GM19025 (cell line): Measurements from ENCODE around the gene PFKFB3.
"Not testable (repeated sequence)": the region's sequence is repeated elsewhere in the genome, so short reads cannot be mapped to it uniquely, and the experiment has no call there.

Source experiments
- ATAC-seq: cut with Tn5 transposase; IDR thresholded peaks from one replicate; pipeline ENCODE4 v1.9.1; 2021; ENCODE audit warnings: mild to moderate bottlenecking, low read depth, moderate library complexity; ENCODE audit not compliant: unreplicated experiment

The PFKFB3 gene

DNA sequence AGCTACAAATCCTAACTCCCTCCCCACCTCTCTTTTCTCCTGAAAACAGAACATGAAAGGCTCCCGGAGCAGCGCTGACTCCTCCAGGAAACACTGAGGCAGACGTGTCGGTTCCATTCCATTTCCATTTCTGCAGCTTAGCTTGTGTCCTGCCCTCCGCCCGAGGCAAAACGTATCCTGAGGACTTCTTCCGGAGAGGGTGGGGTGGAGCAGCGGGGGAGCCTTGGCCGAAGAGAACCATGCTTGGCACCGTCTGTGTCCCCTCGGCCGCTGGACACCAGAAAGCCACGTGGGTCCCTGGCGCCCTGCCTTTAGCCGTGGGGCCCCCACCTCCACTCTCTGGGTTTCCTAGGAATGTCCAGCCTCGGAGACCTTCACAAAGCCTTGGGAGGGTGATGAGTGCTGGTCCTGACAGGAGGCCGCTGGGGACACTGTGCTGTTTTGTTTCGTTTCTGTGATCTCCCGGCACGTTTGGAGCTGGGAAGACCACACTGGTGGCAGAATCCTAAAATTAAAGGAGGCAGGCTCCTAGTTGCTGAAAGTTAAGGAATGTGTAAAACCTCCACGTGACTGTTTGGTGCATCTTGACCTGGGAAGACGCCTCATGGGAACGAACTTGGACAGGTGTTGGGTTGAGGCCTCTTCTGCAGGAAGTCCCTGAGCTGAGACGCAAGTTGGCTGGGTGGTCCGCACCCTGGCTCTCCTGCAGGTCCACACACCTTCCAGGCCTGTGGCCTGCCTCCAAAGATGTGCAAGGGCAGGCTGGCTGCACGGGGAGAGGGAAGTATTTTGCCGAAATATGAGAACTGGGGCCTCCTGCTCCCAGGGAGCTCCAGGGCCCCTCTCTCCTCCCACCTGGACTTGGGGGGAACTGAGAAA is 30.4 kb downstream of the PFKFB3 start:
- ATAC-seq: no peak

DNA sequence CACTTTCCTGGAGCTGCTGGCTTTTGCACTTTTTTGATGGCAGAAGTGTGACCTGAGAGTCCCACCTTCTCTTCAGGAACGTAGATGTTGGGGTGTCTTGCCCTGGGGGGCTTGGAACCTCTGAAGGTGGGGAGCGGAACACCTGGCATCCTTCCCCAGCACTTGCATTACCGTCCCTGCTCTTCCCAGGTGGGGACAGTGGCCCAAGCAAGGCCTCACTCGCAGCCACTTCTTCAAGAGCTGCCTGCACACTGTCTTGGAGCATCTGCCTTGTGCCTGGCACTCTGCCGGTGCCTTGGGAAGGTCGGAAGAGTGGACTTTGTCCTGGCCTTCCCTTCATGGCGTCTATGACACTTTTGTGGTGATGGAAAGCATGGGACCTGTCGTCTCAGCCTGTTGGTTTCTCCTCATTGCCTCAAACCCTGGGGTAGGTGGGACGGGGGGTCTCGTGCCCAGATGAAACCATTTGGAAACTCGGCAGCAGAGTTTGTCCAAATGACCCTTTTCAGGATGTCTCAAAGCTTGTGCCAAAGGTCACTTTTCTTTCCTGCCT is 31.1 kb downstream of the PFKFB3 start:
- no peak for ATAC-seq

DNA sequence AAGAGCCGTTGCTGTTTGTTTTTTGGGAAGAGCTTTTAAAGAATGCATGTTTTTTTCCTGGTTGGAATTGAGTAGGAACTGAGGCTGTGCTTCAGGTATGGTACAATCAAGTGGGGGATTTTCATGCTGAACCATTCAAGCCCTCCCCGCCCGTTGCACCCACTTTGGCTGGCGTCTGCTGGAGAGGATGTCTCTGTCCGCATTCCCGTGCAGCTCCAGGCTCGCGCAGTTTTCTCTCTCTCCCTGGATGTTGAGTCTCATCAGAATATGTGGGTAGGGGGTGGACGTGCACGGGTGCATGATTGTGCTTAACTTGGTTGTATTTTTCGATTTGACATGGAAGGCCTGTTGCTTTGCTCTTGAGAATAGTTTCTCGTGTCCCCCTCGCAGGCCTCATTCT is 31.6 kb downstream of the PFKFB3 start:
- ATAC-seq: no peak

DNA sequence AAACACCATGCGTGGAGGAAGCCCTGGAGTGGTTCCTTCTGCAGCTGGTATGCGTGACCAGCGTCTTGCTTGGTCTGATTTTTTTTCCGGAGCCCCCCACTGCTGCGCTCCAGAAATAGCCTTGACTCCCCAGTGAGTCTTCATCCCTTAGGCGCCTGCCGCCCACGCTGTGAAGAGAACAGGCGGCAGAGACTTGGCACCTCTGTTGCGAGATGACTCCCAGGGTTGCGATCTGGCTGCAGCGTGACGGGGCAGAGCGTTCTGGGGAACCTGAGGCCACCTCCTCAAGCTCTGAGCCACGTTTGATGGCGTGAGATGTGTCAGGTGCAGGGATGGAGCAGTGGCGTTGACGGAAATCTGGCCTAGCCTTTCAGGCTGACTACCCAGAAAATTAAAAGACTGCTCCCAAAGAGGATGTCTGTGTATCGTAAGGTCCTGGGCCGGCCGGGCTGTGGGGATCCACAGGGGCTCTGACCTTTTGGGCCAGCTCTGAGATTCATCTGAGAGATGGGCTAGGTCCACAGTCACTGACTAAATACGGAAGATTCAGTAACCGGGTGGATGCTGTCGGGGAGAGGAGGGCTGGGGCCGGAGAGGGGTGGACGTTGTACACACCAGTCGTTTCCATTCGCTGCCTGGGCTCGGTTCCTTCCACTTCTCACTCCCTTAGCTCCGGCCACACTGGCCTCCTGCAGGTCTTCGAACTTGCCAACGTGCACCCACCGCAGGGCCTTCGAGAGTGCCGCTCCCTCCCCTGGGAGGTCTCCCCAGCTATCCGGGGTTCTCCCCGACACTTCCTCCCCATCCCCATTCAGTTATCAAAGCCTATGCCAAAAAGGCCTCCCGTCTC is 33.8 kb downstream of the PFKFB3 start:
- ATAC-seq: no peak

DNA sequence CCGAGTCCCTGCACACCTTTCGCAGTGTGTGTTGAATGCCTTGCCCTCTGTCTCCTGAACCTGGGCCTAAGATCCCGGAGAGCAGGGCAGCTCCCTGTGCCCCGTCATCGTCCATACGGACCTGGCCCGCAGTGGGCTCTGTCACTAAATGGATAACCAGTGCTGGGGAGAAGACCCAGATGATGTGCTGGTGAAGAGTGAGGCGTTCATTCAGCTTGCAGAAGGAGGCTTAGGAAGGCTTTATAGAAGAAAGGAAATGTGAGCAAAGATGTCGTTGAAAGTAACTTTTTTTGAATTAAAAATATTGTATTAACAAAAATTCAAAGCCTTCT is 34.4 kb downstream of the PFKFB3 start:
- no peak for ATAC-seq

DNA sequence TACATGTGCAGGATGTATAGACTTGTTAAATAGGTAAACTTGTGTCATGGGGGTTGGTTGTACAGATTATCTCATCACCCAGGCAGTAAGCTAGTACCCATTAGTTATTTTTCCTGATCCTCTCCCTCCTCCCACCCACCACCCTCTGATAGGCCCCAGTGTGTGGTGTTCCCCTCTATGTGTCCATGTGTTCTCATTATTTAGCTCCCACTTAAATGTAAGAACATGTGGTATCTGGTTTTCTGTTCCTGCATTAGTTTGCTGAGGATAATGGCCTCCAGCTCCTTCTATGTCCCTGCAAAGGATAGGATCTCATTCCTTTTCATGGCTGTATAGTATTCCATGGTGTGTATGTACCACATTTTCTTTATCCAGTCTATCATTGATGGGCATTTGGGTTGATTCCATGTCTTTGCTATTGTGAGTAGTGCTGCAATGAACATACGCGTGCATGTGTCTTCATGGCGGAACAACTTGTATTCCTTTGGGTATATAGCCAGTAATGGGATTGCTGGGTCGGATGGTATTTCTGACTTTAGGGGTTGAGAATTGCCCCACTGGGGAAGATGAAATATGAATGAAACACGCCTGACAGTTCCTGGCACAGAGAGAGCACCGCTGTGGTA is 36.0 kb downstream of the PFKFB3 start:
- not testable (repeated sequence) for ATAC-seq

DNA sequence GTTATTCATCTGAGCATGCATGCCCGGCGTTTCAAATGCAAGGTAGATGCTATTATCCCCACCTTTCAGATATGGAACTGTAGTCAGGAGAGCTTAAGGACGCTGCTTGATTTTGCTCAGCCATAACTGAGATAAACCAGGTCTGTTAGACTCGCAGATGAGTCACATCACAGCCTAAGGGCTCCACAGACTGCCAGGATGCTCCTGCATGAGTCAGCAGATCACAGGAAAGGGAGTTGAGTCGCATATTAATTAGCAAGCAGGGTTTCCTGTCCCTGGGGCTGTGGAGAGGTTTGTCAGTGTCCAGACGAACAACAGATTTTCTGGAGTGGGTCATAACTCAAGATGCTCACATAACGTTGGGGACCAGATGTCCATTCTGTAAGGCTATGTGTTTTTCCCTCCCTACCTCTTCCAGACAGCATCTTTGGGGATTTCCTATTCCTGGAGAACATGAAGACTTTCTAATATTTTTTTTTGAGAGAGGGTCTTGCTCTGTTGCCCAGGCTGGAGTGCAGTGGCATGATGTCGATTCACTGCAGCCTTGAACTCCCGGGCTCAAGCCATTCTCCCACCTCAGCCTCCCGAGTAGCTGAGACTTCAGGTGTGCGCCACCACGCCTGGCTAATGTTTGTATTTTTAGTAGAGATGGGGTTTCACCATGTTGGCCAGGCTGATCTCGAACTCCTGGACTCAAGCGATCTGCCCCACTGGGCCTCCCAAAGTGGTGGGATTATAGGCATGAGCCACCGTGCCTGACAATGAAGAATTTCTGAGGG is 36.7 kb downstream of the PFKFB3 start:
- ATAC-seq: no peak

DNA sequence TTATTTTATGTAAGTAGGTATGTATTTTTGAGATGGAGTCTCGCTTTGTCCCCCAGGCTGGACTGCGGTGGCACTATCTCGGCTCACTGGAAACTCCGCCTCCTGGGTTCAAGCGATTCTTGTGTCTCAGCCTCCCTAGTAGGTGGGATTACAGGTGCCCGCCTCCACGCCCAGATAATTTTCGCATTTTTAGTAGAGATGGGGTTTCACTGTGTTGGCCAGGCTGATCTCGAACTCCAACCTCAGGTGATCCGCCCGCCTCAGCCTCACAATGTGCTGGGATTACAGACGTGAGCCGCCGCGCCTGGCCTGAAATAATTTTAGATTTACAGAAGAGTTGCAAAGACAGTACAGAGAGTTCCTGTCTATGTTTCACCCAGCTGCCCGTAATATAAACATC is 37.5 kb downstream of the PFKFB3 start:
- no peak for ATAC-seq

DNA sequence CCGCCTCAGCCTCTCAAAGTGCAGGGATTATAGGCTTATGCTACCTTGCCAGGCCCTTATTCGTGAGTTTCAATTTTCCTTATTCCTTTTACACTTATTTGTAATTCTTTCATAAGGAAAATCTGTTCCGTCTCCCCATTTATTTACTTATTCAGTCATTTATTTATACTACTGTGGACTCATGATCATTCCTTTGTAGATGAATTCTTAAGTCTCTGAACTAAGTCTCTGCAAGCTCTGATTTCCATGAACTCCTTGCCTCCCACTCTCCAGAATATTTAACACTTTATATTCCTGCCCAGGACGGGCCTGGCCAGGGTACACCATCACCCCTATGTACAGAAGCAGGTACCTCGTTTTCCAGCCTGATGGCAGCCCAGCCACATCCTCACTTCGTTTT is 39.4 kb downstream of the PFKFB3 start:
- no peak for ATAC-seq

DNA sequence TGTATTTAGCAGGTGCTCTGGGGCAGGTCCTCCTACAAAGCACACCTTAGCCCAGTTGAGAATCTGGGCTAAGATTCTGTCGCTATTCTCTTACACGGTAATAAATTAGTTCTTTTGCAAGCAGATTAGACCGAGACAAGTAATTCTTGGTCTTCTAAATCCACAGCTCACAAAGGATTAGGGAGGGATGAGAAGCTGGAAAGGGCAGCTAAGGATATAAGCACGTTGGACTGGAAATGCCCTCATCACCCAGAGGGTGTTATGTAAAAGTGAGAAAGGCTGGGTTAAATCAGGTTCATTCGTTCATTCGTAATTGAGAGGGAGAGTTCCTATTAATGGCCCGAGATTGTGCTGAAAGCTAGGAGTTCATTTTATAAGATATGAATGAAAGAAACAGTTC is 41.8 kb downstream of the PFKFB3 start:
- ATAC-seq: no peak

DNA sequence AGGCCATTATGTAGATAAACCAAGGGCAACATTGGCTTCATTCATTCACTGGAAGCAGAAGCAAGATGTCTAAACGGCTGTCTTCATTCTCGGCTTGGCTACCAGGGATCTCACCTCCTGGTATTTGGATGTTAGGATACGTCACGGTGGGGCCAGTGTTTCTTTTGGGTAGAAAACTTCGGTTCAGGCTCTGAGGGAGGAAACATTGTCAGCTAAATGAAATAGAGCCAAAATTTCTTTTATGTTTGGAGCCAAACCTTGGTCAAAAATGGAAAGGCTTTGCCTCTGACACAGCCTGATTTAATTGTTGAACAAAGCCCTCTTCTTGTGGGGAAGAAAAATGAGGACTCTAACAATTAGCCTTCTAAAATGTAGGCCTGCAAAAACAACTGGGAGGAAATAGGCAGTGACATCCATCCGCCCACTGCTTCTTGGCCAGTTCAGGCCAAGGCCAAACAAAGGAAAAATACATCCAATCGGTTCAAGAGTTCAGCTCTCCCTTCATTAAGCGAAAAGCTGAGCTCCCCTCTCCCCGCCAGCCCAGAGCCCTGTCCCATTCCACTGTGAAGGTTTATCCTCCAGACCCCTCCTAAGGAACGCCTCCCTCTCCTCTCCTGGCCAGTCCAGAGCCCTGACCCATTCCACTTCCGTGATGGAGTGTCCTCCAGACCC is 44.4 kb downstream of the PFKFB3 start:
- ATAC-seq: no peak

DNA sequence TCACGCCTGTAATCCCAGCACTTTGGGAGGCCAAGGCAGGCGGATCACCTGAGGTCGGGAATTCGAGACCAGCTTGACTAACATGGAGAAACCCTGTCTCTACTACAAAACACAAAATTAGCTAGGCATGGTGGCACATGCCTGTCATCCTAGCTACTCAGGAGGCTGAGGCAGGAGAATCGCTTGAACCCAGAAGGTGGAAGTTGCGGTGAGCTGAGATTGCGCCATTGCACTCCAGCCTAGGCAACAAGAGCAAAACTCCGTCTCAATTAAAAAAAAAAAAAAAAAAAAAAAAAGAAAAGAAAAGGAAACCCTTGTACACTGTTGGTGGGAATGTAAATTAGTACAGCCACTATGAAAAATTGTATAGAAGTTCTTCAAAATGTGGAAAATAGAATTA is 46.2 kb downstream of the PFKFB3 start:
- not testable (repeated sequence) for ATAC-seq

DNA sequence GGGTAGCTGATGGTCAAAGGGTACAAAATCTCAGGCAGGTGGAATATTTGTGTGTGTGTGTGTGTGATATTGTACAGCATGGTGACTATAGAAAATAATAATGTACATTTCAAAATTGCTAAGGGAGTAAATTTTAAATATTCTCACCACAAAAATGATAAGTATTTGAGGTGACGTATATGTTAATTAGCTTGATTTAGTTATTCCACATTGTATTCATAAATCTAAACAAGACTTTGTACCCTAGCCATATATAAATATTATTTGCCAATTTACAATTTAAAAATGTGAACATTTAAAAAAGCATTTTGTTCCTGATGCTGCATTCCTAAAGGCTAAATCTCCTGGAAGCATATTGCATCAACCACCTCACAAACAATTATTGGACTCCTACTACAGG is 47.0 kb downstream of the PFKFB3 start:
- no peak for ATAC-seq

DNA sequence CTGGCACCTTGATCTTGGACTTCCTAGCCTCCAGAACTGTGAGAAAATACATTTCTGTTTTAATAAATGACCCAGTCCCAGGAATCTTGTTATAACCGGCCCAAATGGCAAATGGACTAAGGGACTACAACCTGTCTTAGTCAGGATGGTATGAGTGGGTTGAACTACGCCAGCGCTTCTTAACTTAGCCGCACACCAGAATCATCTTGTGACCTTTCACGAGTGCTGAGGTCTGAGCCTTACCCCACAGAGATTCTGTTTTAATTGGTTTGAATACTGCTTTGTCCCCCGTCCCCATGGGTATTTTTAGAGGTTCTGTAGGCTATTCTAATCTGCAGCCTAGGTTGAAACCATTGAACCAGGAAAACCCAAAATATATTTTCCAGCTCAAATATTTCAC is 48.0 kb downstream of the PFKFB3 start:
- no peak for ATAC-seq

DNA sequence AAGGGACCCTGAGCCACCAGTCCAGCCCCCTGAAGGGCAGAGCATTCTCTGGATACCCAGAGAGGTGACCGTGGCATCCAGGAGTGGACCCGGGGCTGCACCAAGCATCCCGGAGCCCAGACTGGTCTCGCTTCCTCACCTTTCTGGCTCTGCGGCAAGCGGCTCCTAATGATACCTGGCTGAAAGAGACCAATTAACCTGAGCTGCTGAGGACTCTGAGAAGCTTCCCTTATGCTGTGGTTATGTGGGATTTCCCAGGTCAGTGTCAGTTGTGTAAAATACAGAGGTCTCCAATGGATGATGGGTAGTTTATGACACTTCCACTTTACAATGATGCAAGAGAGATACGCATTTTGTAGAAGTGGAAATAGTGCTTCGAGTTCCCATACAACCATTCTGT is 51.5 kb downstream of the PFKFB3 start:
- ATAC-seq: no peak

DNA sequence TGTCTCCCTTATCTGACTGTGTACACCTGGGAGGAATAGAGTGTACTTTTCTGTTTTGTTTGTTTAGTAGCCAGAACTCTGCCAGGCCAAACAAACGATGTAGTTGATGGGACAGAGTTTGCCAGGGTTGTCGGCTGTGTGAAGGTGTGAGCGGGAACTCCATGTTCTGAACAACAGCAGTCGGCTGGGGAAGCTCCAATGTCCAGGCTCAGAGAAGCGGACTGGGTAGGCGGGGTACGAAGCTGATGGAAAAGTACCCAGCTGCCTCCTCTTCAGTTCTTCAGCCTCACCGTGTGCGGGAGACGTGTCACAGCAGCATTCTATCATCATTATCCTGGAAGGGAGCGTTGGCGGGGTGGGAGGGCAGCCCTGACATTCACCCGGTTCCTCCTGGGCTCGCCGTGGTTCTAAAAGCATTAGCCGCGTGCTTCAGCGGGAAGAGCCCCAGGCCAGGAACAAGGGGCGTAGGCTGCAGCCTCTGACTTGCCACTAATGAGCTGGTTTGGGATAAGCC is 52.9 kb downstream of the PFKFB3 start:
- no peak for ATAC-seq

DNA sequence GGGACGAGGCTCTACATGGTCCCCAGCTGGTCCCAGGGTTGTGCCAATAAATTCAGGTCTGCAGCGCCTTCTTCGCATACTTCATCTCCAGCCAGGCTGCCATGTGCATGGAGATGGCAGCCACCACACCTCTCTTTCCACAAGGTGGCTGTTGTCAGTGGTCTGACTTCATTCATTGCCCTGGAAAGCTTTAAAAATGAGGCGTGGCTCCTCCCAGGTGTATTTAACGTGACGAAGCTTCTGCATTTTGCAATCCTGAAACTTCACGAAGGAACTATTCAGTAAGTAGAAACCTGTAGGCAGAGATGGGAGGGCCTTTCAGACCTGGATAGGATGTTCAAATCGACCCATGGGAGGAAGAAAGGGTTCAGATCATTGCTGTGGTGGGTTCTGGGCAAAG is 53.7 kb downstream of the PFKFB3 start:
- no peak for ATAC-seq

DNA sequence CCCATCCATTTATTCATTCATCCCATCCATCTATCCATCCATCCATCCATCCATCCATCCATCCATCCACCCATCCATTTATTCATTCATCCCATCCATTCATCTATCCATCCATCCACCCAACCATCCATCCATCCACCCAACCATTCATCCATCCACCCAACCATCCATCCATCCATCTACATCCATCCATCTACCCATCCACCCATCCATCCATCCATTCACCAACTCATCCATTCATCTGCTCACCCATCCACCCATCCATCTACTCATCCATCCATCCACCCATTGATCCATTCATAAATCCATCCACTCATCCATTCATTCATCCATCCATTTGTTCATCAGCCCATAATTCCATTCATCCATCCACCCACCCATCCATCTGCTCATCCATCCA is 56.4 kb downstream of the PFKFB3 start:
- ATAC-seq: no peak

DNA sequence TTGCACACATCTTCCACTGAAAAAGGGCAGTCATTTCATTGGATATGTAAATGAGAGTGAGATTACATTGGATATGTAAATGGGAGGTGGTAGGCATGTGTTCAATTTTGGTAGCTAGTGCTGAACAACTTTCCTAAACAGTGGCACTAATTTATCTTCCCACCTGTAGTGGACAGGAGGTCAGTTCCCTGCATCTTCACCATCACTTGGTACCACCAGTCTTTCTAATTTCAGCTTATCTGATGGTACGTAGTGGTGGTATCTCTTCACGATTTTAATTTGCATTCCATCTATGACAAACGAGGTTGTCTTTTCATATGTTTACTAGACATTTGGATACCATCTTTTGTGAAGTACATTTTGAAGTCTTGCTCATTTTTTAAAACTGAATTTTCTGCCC is 58.1 kb downstream of the PFKFB3 start:
- no peak for ATAC-seq

DNA sequence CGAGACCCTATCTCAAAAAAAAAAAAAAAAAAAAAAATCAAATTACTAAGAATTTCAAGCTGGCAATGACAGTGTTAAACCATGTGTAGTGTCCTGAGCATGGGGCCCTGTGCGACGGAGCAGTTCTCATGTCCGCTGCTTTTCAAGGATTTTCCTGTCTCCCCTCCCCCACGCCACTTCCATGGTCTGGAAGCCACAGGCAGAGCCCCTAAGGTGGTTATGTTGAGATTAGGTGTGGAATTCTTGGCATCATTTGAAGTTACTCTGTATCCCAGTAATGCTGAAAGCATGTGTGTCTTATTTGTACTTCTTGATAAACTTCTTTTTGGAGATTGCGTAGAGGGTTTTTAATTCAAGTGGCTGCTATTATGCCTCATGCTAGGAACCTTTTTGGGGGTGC is 65.2 kb downstream of the PFKFB3 start:
- no peak for ATAC-seq
